HL-60 (cell line): ENCODE data around the gene CD44.

Experiments
- GABPA ChIP-seq: IDR thresholded peaks from 2 replicates; pipeline ENCODE4 v1.6.1; 2012; ENCODE audit warnings: low read depth
- POLR2AphosphoS5 ChIP-seq: IDR thresholded peaks from 2 replicates; pipeline ENCODE4 v1.6.1; 2012; ENCODE audit warnings: low read depth
- TF ChIP-seq, protein P1 (sequence below): IDR thresholded peaks from one replicate; pipeline ENCODE4 v1.5.1; 2011; ENCODE audit warnings: low read length, control low read depth, inconsistent platforms; ENCODE audit not compliant: insufficient read depth

DNA sequence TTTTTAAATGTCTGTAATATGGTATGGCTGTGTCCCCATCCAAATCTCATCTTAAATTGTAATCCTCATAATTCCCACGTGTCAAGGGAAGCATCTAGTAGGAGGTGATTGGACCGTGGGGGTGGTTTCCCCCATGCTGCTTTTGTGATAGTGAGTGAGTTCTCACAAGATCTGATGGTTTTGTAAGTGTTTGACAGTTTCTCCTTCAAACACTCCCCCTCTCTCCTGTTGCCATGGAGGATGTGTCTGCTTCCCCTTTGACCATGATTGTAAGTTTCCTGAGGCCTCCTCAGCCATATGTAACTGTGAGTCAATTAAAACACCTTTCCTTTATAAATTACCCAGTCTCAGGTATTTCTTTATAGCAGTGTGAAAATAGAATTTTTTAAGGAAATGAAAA is 31.1 kb upstream of the CD44 start:
- TF ChIP-seq GABPA (no peak), POLR2AphosphoS5 (no peak)
- TF ChIP-seq, protein P1, sequence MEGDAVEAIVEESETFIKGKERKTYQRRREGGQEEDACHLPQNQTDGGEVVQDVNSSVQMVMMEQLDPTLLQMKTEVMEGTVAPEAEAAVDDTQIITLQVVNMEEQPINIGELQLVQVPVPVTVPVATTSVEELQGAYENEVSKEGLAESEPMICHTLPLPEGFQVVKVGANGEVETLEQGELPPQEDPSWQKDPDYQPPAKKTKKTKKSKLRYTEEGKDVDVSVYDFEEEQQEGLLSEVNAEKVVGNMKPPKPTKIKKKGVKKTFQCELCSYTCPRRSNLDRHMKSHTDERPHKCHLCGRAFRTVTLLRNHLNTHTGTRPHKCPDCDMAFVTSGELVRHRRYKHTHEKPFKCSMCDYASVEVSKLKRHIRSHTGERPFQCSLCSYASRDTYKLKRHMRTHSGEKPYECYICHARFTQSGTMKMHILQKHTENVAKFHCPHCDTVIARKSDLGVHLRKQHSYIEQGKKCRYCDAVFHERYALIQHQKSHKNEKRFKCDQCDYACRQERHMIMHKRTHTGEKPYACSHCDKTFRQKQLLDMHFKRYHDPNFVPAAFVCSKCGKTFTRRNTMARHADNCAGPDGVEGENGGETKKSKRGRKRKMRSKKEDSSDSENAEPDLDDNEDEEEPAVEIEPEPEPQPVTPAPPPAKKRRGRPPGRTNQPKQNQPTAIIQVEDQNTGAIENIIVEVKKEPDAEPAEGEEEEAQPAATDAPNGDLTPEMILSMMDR: no peak
